IMR-90 (cell line): ENCODE data around the gene IQSEC1. TPM values are rescaled to one million over a fixed set of nuclear protein-coding genes. Genes with fewer than 3 reads are reported as not detected.

ENCODE experiments used
- ATAC-seq: fragments of 200-7000 bp; cut with Tn5 transposase; 2 replicates; pipeline ENCODE4 v1.9.1; 2020; ENCODE audit warnings: low read depth, mild to moderate bottlenecking, moderate library complexity
- BruUV-seq: library from RNA; stranded (reverse); fragments of 400-500 nt; replicated peaks from 2 replicates; lab custom pipeline; 2021; lab: Mats Ljungman, UMichigan
- CTCF ChIA-PET: fragments of 300-600 bp; formaldehyde crosslinking; extraction: SDS; loops from one replicate; lab custom pipeline; 2021; ENCODE audit warnings: antibody characterized with exemption; lab: Yijun Ruan, JAX
- POLR2A ChIA-PET: fragments of 300-600 bp; sonication (Branson Sonifier 250); formaldehyde crosslinking; loops from one replicate; lab custom pipeline; 2022; ENCODE audit warnings: antibody characterized with exemption; ENCODE audit not compliant: unreplicated experiment; lab: Charles Lee
- DNase-seq: peaks from one replicate; pipeline ENCODE4 v3.0.0; 2013
- H2AFZ ChIP-seq: replicated peaks from 2 replicates; pipeline ENCODE3; 2013; ENCODE audit warnings: low read length, mild to moderate bottlenecking; ENCODE audit not compliant: poor library complexity
- H2AK5ac ChIP-seq: 2 replicates; pipeline ENCODE4 v1.6.1; 2013; ENCODE audit warnings: low read depth, low read length, inconsistent platforms
- H2AK9ac ChIP-seq: replicated peaks from 2 replicates; pipeline ENCODE3; 2013; ENCODE audit warnings: mild to moderate bottlenecking, low read depth, low read length, moderate library complexity; ENCODE audit not compliant: poor library complexity
- H2BK120ac ChIP-seq: 2 replicates; pipeline ENCODE4 v1.6.1; 2013; ENCODE audit warnings: low read depth, low read length, inconsistent platforms
- H2BK15ac ChIP-seq: 3 replicates; pipeline ENCODE4 v1.6.1; 2013; ENCODE audit warnings: low read depth, low read length, inconsistent platforms
- H2BK20ac ChIP-seq: 2 replicates; pipeline ENCODE4 v1.6.1; 2013; ENCODE audit warnings: low read depth, mild to moderate bottlenecking, inconsistent platforms, low read length, moderate library complexity
- H2BK5ac ChIP-seq: 2 replicates; pipeline ENCODE4 v1.6.1; 2013; ENCODE audit warnings: mild to moderate bottlenecking, low read depth, low read length, inconsistent platforms; ENCODE audit not compliant: poor library complexity, severe bottlenecking
- H3K14ac ChIP-seq: replicated peaks from 2 replicates; pipeline ENCODE4 v1.6.1; 2013; ENCODE audit warnings: low read depth, low read length, inconsistent platforms
- H3K18ac ChIP-seq: 2 replicates; pipeline ENCODE4 v1.6.1; 2013; ENCODE audit warnings: low read depth, low read length, control low read depth
- H3K23ac ChIP-seq: 2 replicates; pipeline ENCODE4 v1.6.1; 2013; ENCODE audit warnings: low read depth, low read length, inconsistent platforms
- H3K27ac ChIP-seq: 2 replicates; pipeline ENCODE4 v1.5.1; 2013; ENCODE audit warnings: mild to moderate bottlenecking, control low read depth, low read length; ENCODE audit not compliant: insufficient read depth
- H3K27me3 ChIP-seq: 2 replicates; pipeline ENCODE4 v1.6.1; 2013; ENCODE audit warnings: low read length; ENCODE audit not compliant: control insufficient read depth, insufficient read depth
- H3K36me3 ChIP-seq: 2 replicates; pipeline ENCODE4 v1.6.1; 2013; ENCODE audit warnings: low read length, mixed read lengths; ENCODE audit not compliant: control insufficient read depth, insufficient read depth
- H3K4ac ChIP-seq: 2 replicates; pipeline ENCODE4 v1.6.1; 2013; ENCODE audit warnings: low read depth, low read length, inconsistent platforms
- H3K4me1 ChIP-seq: 2 replicates; pipeline ENCODE4 v1.6.1; 2013; ENCODE audit warnings: low read length, mixed read lengths; ENCODE audit not compliant: control insufficient read depth, insufficient read depth
- H3K4me2 ChIP-seq: 2 replicates; pipeline ENCODE4 v1.6.1; 2013; ENCODE audit warnings: low read depth, mild to moderate bottlenecking, control low read depth, low read length, moderate library complexity
- H3K4me3 ChIP-seq: 2 replicates; pipeline ENCODE4 v1.5.1; 2013; ENCODE audit warnings: low read depth, mild to moderate bottlenecking, control low read depth, low read length, moderate library complexity; ENCODE audit not compliant: insufficient read depth
- H3K56ac ChIP-seq: 2 replicates; pipeline ENCODE4 v1.6.1; 2013; ENCODE audit warnings: low read length, inconsistent platforms; ENCODE audit not compliant: insufficient read depth; ENCODE audit errors: extremely low read depth
- H3K79me1 ChIP-seq, 2 experiments: 2 replicates each; pipeline ENCODE4 v1.6.1; 2013; ENCODE audit warnings: low read length in 2 of 2, inconsistent platforms in 1 of 2, low read depth in 1 of 2
- H3K9ac ChIP-seq: 2 replicates; pipeline ENCODE4 v1.6.1; 2013; ENCODE audit warnings: low read depth, low read length, control low read depth
- H3K9me1 ChIP-seq: 2 replicates; pipeline ENCODE4 v1.6.1; 2013; ENCODE audit warnings: low read length, inconsistent platforms; ENCODE audit not compliant: insufficient read depth
- H3K9me3 ChIP-seq: 2 replicates; pipeline ENCODE4 v1.6.1; 2013; ENCODE audit warnings: low read length; ENCODE audit not compliant: control insufficient read depth, insufficient read depth
- H4K20me1 ChIP-seq: 2 replicates; pipeline ENCODE4 v1.6.1; 2013; ENCODE audit warnings: low read length, inconsistent platforms; ENCODE audit not compliant: insufficient read depth
- H4K5ac ChIP-seq: 2 replicates; pipeline ENCODE4 v1.6.1; 2013; ENCODE audit warnings: mild to moderate bottlenecking, low read depth, low read length, control low read depth
- H4K8ac ChIP-seq, 2 experiments: 2 replicates each; pipeline ENCODE4 v1.6.1; 2013; ENCODE audit warnings: low read depth in 2 of 2, low read length in 2 of 2, control low read depth in 1 of 2, inconsistent platforms in 1 of 2
- H4K91ac ChIP-seq: 2 replicates; pipeline ENCODE4 v1.6.1; 2013; ENCODE audit warnings: low read depth, low read length, inconsistent platforms; ENCODE audit not compliant: insufficient read depth
- BHLHE40 ChIP-seq: fragments of 150-350 bp; IDR thresholded peaks from 2 replicates; pipeline ENCODE4 v1.6.1; 2016; ENCODE audit warnings: mild to moderate bottlenecking, low read depth, low read length
- CEBPB ChIP-seq: IDR thresholded peaks from 2 replicates; pipeline ENCODE4 v1.6.1; 2012; ENCODE audit warnings: low read depth, low read length, improper control_type of control experiment
- FOS ChIP-seq: fragments of 150-350 bp; IDR thresholded peaks from 2 replicates; pipeline ENCODE4 v1.6.1; 2016; ENCODE audit warnings: low read depth, low read length
- MAFK ChIP-seq: IDR thresholded peaks from 2 replicates; pipeline ENCODE4 v1.6.1; 2012; ENCODE audit warnings: low read depth, low read length, improper control_type of control experiment
- MAZ ChIP-seq: IDR thresholded peaks from 2 replicates; pipeline ENCODE4 v1.6.1; 2012; ENCODE audit warnings: low read depth, mild to moderate bottlenecking, low read length, improper control_type of control experiment, moderate library complexity, borderline replicate concordance
- MXI1 ChIP-seq: IDR thresholded peaks from 2 replicates; pipeline ENCODE4 v1.6.1; 2012; ENCODE audit warnings: low read depth, mild to moderate bottlenecking, low read length, moderate library complexity, borderline replicate concordance
- NFE2L2 ChIP-seq: fragments of 150-350 bp; IDR thresholded peaks from 2 replicates; pipeline ENCODE4 v1.6.1; 2016; ENCODE audit warnings: low read depth, mild to moderate bottlenecking, low read length
- POLR2A ChIP-seq: IDR thresholded peaks from 2 replicates; pipeline ENCODE4 v1.6.1; 2012; ENCODE audit warnings: mild to moderate bottlenecking, low read depth, low read length
- RAD21 ChIP-seq: IDR thresholded peaks from 2 replicates; pipeline ENCODE4 v1.6.1; 2012; ENCODE audit warnings: low read length, improper control_type of control experiment
- RCOR1 ChIP-seq: IDR thresholded peaks from 2 replicates; pipeline ENCODE4 v1.6.1; 2012; ENCODE audit warnings: mild to moderate bottlenecking, low read length, improper control_type of control experiment; ENCODE audit not compliant: insufficient replicate concordance
- SMC3 ChIP-seq: fragments of 150-350 bp; IDR thresholded peaks from 2 replicates; pipeline ENCODE4 v1.6.1; 2016; ENCODE audit warnings: low read depth, mild to moderate bottlenecking, antibody characterized with exemption, low read length, moderate library complexity
- USF2 ChIP-seq: fragments of 150-350 bp; IDR thresholded peaks from 2 replicates; pipeline ENCODE4 v1.6.1; 2017; ENCODE audit warnings: mild to moderate bottlenecking, antibody characterized with exemption, low read length, low read depth
- WGBS, 2 experiments: methylation state at CpG; one replicate each; pipeline versions ENCODE4 v1.1.5 to v1.1.7; 2013; ENCODE audit warnings: missing lambda C conversion rate in 2 of 2; ENCODE audit not compliant: insufficient read length in 1 of 2; ENCODE audit errors: extremely low coverage in 2 of 2; 5-methylcytosine and 5-hydroxymethylcytosine counted together
- dilution Hi-C: fragments of 300-500 bp; cut with HindIII; formaldehyde crosslinking; loops from one replicate; pipeline ENCODE4 v1.14.3; 2018; ENCODE audit warnings: low sequenced_read_pairs; ENCODE audit not compliant: unreplicated experiment
- in situ Hi-C: fragments of 300-500 bp; cut with MboI; formaldehyde crosslinking; loops from 3 replicates; pipeline ENCODE4 v1.14.3; 2019; ENCODE audit warnings: low sequenced_read_pairs, inconsistent platforms, mixed read lengths
- intact Hi-C: fragments of 100-400 bp; cut with micrococcal nuclease; formaldehyde crosslinking; loops from 2 replicates; pipeline ENCODE4 v1.10.0; 2022
- polyA plus RNA-seq, 3 experiments: library from polyadenylated mRNA; depleted of rRNA; stranded (reverse); fragments of >200 nt; gene quantifications; 2 replicates each; pipeline ENCODE4 v1.2.3, GENCODE V29; 2012; ENCODE audit warnings: low replicate concordance in 1 of 3
- total RNA-seq: library from RNA; depleted of rRNA; stranded (reverse); fragments of >200 nt; gene quantifications from 2 replicates; pipeline ENCODE4 v1.2.3, GENCODE V29; 2012
- TF ChIP-seq, protein P1 (sequence below): conservative IDR thresholded peaks from 2 replicates; pipeline ENCODE4 v1.5.1; 2012; ENCODE audit warnings: mild to moderate bottlenecking, low read depth, low read length, improper control_type of control experiment
- TF ChIP-seq, protein P2 (sequence below): fragments of 150-350 bp; IDR thresholded peaks from 2 replicates; pipeline ENCODE4 v1.6.1; 2016; ENCODE audit warnings: low read depth, mild to moderate bottlenecking, low read length, moderate library complexity, borderline replicate concordance

IQSEC1 gene
- total and polyA plus RNA-seq, 2 of the 4 experiments (the other 2 are of a cell fraction) = 5.9 to 11.9 TPM

- no peak for ATAC-seq
- Histone ChIP-seq H3K27me3 (peaks cover 59% of the 10 kb centered on the region), H3K36me3 (no peaks in the 10 kb centered on the region), H2BK5ac (no peak overlapping the region), H3K4me3 (no peak overlapping the region), H3K4me1 (no peaks in the 10 kb centered on the region), H2BK20ac (no peak overlapping the region), H2AK9ac (no peak overlapping the region), H3K9ac (no peak overlapping the region), H4K20me1 (no peaks in the 10 kb centered on the region), H3K4me2 (no peak overlapping the region), H3K23ac (no peak overlapping the region), H3K56ac (no peak overlapping the region), H4K5ac (no peak overlapping the region), H3K27ac (no peak overlapping the region), H3K14ac (no peak overlapping the region), H4K8ac (no peak overlapping the region), H3K18ac (no peak overlapping the region), H3K4ac (no peak overlapping the region), H2AFZ (peak overlapping the region; percentile 15), H2BK15ac (no peak overlapping the region), H4K91ac (no peak overlapping the region), H2BK120ac (no peak overlapping the region), H3K9me3 (no peaks in the 10 kb centered on the region), H2AK5ac (no peak overlapping the region), H3K79me1 (no peaks in the 10 kb centered on the region), H3K9me1 (no peaks in the 10 kb centered on the region)
- POLR2A ChIA-PET = no interaction called here
- BruUV-seq = no TSS peak
- DNase-seq = no peak
- TF ChIP-seq, protein P1, sequence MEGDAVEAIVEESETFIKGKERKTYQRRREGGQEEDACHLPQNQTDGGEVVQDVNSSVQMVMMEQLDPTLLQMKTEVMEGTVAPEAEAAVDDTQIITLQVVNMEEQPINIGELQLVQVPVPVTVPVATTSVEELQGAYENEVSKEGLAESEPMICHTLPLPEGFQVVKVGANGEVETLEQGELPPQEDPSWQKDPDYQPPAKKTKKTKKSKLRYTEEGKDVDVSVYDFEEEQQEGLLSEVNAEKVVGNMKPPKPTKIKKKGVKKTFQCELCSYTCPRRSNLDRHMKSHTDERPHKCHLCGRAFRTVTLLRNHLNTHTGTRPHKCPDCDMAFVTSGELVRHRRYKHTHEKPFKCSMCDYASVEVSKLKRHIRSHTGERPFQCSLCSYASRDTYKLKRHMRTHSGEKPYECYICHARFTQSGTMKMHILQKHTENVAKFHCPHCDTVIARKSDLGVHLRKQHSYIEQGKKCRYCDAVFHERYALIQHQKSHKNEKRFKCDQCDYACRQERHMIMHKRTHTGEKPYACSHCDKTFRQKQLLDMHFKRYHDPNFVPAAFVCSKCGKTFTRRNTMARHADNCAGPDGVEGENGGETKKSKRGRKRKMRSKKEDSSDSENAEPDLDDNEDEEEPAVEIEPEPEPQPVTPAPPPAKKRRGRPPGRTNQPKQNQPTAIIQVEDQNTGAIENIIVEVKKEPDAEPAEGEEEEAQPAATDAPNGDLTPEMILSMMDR = no peak
- TF ChIP-seq MAFK (no peak), NFE2L2 (no peak), SMC3 (no peak), MXI1 (no peak), USF2 (no peak), RCOR1 (no peak), RAD21 (no peak), MAZ (no peak), POLR2A (no peak), FOS (no peak), BHLHE40 (no peak), CEBPB (no peak)
- TF ChIP-seq, protein P2, sequence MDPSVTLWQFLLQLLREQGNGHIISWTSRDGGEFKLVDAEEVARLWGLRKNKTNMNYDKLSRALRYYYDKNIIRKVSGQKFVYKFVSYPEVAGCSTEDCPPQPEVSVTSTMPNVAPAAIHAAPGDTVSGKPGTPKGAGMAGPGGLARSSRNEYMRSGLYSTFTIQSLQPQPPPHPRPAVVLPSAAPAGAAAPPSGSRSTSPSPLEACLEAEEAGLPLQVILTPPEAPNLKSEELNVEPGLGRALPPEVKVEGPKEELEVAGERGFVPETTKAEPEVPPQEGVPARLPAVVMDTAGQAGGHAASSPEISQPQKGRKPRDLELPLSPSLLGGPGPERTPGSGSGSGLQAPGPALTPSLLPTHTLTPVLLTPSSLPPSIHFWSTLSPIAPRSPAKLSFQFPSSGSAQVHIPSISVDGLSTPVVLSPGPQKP = no peak
- intact Hi-C loops = no loop called here
- in situ Hi-C loops = no loop called here
- dilution Hi-C loops = no loop called here
- 71% methylated on average over 11 of the region's 25 CpGs; no CpG with 5 or more reads in 1 of the 2 experiments for WGBS, 2 experiments
- CTCF ChIA-PET = no interaction called here
Measured at GRCh38 chr3:13042127-13042701, 31.0 kb downstream of the IQSEC1 start.
